T-helper 2 cell (primary cell): Measurements from ENCODE around the gene ABHD18.
"Not testable (repeated sequence)": the region's sequence is repeated elsewhere in the genome, so short reads cannot be mapped to it uniquely, and the experiment has no call there.

ENCODE experiments used
- DNase-seq, 5 experiments: peaks; one replicate each; pipeline versions ENCODE4 v3.0.0 to v3.0.0-alpha.2; 2012 to 2022

ABHD18 gene

GRCh38 chr4:127993151-127993550, 27.9 kb downstream of the ABHD18 start:
- DNase-seq = no peak

DNA sequence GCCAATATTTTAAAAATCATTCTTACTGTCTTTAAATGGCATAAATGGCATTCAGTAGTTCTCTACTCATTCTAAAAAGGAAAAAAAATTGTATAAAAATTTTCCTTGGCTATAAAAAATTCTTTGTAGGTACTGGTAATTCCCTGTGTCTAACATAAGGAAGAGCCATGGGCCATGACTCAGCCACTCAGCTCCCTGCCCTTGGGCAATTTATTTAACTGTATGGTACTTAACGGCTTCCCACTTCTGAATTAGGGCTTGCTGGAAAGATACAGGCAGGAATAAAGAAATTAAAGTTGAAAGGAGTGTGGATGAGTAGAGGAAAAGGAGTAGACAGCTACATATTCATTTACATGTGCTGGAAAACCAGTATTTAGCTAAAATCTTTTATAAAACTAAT, 30.6 kb downstream of the ABHD18 start:
- no peak for DNase-seq

- DNase-seq = not testable (repeated sequence)
These were observed 31.3 kb downstream of the ABHD18 start for GRCh38 chr4:127996521-127996920.

DNA sequence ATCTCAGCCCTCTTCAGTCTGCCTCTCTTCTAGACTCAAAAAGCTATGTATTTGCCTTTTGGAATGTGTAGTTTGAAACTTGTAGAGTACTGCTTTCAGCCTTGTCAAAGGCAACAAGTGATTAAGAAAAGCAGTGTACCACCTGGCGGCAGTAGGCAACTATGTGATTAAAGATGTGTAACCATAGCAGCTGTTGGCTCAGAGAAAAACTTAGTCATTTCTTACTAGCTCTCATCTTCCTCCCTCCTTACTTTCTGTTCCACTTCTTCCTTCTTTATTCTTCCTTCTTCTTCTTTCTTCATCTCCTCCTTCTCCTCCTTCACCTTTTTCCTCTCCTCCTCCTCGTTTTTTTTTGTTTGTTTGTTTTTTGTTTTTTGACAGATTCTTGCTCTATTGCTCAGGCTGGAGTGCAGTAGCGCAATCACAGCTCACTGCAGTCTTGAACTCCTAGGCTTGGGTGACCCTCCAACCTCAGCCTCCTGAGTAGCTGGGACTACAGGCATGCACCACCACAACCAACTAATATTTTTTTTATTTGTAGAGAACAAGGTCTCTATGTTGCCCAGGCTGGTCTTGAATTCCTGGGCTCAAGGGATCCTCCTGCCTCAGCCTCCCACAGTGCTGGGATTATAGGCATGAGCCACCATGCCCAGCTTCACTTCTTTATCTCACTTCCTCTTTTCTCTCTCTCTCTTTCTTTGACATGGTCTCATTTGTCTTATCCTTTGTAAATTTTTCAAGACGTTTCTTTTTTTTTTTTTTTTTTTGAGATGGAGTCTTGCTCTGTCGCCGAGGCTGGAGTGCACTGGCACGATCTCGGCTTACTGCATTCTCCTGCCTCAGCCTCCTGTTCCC, 32.6 kb downstream of the ABHD18 start:
- DNase-seq = peak in 2 of 5 experiments; percentile 2 to 73

- no peak for DNase-seq
These were observed 41.4 kb downstream of the ABHD18 start for GRCh38 chr4:128006592-128006991.

DNA sequence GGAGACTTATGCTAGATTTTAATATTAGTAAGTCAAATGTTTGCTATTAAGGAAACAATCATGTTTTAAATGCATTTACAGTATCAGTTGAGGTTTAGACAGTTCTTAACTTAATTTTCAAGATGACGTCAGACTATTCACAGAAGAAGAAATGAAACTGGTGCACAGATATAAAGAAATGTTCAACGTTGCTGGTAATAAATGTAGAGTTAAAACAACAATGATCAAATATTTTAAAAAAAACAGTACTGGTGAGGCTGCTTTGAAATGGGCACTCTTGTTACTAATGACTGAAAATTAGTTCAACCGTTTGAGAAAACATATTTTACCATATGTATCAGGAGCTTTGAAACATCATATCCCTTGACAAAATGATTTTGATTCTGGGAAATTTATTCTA, 44.2 kb downstream of the ABHD18 start:
- DNase-seq = no peak

DNA sequence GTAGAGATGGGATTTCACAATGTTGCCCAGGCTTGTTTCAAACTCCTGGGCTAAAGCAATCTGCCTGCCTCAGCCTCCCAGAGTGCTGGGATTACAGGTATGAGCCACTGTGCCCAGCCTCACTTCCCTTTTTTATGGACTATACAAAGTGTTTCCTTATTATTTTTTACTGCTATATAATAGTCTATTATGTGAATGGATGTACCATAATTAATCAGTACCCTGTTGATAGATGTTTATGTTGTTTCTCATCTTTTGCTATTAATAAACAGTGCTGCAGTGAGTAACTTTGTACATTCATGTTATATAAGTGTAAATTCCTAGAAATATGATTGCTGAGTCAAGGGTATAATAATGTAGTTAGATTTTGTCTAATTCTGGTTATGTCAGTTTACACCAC, 60.1 kb downstream of the ABHD18 start:
- DNase-seq = no peak

- no peak for DNase-seq
These were observed 64.7 kb downstream of the ABHD18 start for GRCh38 chr4:128029907-128030306.

DNA sequence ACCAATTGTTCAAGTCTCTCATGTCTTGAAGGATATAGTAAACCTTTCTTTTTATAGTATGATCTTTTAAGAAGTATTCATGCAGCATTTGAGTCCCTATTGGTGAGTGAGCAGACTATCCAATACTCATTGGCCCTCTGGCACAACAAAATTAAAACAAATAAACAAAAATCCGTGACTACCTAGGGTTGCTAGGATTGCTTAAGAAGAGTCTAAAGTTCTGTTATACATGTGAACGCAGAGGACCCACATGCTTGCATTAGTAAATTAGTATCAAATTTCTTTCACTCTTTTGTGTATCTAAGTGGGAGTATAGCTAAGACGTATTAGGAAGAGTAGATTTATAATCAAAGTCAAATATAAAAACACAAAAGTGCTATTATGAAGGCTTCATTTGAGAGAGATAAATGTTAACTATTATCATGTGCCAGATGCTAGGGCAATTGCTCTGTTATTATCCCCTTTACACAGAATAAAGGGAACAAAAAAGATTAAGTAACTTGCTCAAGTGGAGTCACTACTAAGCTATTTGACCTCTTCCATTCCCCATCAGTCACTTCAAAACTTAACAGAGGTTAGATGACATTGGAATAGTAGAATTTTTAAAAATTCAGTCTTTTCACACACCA, 66.7 kb downstream of the ABHD18 start:
- DNase-seq = no peak

DNA sequence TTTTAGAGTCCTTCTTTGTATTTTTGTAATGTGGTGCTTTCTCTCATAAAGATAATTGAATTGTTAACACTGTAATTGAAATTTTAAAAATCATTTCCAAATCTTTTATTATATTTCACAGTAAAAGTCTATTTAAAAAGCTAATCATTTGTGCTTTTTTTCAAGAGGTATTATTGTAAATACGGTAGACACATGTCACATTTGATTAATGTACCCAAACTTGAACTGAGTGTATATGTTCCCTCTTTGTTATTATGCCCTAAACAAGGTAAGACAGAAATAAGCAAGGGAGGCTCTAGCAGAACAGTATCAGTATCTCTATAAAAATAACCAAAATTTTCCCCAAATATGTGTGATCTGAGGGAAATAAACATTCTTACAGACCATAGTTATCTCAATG, 74.4 kb downstream of the ABHD18 start:
- DNase-seq = no peak

DNA sequence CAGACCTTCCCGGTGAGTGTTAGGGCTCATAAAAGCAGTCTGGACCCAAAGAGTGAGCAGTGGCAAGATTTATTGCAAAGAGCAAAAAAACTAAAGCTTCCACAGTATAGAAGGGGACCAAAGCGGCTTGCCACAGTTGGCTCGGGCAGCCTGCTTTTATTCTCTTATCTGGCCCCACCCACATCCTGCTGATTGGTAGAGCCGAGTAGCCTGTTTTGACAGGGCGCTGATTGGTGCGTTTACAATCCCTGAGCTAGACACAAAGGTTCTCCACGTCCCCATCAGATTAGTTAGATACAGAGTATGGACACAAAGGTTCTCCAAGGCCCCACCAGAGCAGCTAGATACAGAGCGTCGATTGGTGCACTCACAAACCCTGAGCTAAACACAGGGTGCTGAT, 81.8 kb downstream of the ABHD18 start:
- not testable (repeated sequence) for DNase-seq

GRCh38 chr4:128047514-128047913, 82.3 kb downstream of the ABHD18 start:
- DNase-seq = not testable (repeated sequence)

DNA sequence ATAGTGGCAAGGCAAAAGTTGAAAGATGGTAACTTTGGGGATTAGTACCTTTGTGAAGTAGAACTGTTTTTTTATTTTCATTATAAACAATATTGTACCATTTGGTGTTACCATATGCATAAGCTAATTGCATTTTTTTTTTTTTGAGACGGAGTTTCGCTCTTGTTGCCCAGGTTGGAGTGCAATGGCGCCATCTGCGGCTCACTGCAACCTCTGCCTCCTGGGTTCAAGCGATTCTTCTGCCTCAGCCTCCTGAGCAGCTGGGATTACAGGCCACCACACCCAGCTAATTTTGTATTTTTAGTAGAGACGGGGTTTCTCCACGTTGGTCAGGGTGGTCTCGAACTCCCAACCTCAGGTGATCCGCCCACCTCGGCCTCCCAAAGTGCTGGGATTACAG, 86.0 kb downstream of the ABHD18 start:
- peak in 1 of 5 experiments; percentile 38 for DNase-seq

DNA sequence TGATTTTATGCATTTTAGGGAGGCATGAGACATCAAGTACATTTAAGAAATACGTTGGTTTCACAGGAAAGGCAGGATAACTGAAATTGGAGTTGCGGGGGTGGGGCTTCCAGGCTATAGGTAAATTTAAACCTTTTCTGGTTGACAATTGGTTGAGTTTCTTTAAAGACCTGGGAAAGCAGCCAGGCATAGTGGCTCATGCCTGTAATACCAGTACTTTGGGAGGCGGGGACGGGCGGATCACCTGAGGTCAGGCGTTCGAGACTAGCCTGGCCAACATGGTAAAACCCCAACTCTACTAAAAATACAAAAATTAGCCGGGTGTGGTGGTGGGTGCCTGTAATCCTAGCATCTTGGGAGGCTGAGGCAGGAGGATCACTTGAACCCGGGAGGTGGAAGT, 89.7 kb downstream of the ABHD18 start:
- not testable (repeated sequence) for DNase-seq

- DNase-seq = not testable (repeated sequence)
These were observed 90.4 kb downstream of the ABHD18 start for GRCh38 chr4:128055441-128056206.

DNA sequence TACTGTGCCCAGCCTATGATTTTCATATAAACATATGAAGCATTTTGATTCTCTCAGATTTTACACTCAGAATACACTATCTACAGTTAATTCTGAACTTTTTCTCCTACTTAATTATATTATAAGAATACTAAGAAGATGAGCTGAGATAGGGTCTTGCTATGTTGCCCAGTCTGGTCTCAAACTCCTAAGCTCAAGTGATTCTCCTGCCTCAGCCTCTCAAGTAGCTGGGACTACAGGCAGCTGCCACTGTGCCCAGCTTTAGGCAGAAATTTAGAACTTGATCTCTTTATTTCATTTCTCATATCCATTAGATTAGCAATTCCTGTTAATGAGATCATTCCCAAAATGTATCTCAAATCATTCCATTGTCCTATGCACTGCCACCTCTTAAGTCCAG, 91.2 kb downstream of the ABHD18 start:
- no peak for DNase-seq

GRCh38 chr4:128060121-128060698, 95.0 kb downstream of the ABHD18 start:
- peak in 1 of 5 experiments; percentile 28 for DNase-seq

GRCh38 chr4:128060699-128061565, 95.7 kb downstream of the ABHD18 start, which contains the start of gene LARP1B:
LARP1B (plus strand) TSS chr4:128061312; CDS start chr4:128074952, 13,640 bp downstream.
- DNase-seq = peak; percentile 79 to 96 (median 89)

- peak; percentile 29 to 67 (median 52) for DNase-seq
These were observed 96.6 kb downstream of the ABHD18 start for GRCh38 chr4:128061566-128062536.

- not testable (repeated sequence) for DNase-seq
These were observed 101.2 kb downstream of the ABHD18 start for GRCh38 chr4:128066453-128066820.

DNA sequence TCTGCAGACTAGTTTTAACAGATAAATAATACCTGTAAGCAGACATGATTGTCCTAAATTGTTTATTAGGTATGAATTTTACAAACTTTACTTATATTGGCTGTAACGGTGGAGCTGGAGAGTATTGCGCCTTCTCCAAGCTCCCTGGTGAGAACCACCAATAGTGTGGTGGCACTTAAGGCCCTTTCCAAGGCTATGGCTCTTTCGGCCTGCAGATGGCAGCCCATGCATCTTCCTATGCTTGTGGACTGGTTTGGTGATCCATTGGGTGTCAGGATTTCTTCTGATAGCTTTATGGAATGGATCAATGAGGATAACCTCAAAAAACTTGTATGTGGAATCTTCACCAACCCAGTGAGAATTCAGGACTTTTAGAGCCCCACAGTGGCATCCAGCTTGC, 103.7 kb downstream of the ABHD18 start:
- peak in 1 of 5 experiments; percentile 35 for DNase-seq
